PFSK-1 (cell line): ENCODE results near the gene OSGIN1.

Experiments used
- FOXP2 ChIP-seq: optimal IDR thresholded peaks from 2 replicates; pipeline ENCODE3; 2011; ENCODE audit warnings: borderline replicate concordance, control low read depth, inconsistent platforms; ENCODE audit not compliant: insufficient read depth; ENCODE audit errors: extremely low read length, extremely low read depth
- POLR2AphosphoS5 ChIP-seq: IDR thresholded peaks from 2 replicates; pipeline ENCODE4 v1.6.1; 2012; ENCODE audit warnings: low read depth, mild to moderate bottlenecking, control low read depth, low read length, moderate library complexity
- SIN3A ChIP-seq: IDR thresholded peaks from 2 replicates; pipeline ENCODE4 v1.6.1; 2012; ENCODE audit warnings: mild to moderate bottlenecking, low read length, moderate library complexity, borderline replicate concordance; ENCODE audit not compliant: insufficient read depth
- TAF1 ChIP-seq: IDR thresholded peaks from 2 replicates; pipeline ENCODE4 v1.6.1; 2012; ENCODE audit warnings: low read length, control low read depth, borderline replicate concordance; ENCODE audit not compliant: insufficient read depth
- TF ChIP-seq, protein P1 (sequence below), 2 experiments: IDR thresholded peaks; 2 replicates each; pipeline versions ENCODE4 v1.6.1 to v1.8.0; 2011 to 2012; ENCODE audit warnings: low read depth in 2 of 2, low read length in 2 of 2, control low read depth in 1 of 2, inconsistent platforms in 1 of 2, mild to moderate bottlenecking in 1 of 2, moderate library complexity in 1 of 2; ENCODE audit not compliant: insufficient read depth in 1 of 2

Gene OSGIN1

DNA sequence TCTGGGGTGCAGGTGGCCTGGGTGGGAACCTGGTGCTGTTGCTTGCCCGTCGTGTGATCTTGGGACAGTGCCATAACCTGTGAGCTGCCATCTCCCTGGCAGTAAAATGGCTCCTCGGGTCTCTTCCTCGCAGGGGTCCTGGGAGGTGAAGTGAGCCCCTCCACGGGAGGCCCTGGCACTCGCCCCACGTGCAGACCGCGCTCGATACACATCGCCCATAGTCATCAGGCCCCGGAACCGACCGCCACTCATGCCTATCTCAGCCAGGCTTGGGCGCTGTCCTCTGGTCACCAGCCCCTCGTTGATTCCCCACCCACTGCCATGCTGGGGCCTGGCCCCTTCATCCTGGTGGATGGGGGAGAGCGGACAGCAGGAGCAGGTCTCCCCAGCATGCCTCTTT is 21.5 kb upstream of the OSGIN1 start:
- TF ChIP-seq TAF1 (no peak), POLR2AphosphoS5 (no peak), FOXP2 (no peak), SIN3A (no peak)
- TF ChIP-seq, protein P1, sequence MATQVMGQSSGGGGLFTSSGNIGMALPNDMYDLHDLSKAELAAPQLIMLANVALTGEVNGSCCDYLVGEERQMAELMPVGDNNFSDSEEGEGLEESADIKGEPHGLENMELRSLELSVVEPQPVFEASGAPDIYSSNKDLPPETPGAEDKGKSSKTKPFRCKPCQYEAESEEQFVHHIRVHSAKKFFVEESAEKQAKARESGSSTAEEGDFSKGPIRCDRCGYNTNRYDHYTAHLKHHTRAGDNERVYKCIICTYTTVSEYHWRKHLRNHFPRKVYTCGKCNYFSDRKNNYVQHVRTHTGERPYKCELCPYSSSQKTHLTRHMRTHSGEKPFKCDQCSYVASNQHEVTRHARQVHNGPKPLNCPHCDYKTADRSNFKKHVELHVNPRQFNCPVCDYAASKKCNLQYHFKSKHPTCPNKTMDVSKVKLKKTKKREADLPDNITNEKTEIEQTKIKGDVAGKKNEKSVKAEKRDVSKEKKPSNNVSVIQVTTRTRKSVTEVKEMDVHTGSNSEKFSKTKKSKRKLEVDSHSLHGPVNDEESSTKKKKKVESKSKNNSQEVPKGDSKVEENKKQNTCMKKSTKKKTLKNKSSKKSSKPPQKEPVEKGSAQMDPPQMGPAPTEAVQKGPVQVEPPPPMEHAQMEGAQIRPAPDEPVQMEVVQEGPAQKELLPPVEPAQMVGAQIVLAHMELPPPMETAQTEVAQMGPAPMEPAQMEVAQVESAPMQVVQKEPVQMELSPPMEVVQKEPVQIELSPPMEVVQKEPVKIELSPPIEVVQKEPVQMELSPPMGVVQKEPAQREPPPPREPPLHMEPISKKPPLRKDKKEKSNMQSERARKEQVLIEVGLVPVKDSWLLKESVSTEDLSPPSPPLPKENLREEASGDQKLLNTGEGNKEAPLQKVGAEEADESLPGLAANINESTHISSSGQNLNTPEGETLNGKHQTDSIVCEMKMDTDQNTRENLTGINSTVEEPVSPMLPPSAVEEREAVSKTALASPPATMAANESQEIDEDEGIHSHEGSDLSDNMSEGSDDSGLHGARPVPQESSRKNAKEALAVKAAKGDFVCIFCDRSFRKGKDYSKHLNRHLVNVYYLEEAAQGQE (IDR thresholded peaks at IDR 0.05; ENCODE audit: insufficient read depth in 1 of 2, low read depth in 2 of 2, low read length in 2 of 2), result no peak

- TF ChIP-seq FOXP2, result no peak
- TF ChIP-seq POLR2AphosphoS5, result no peak
- no peak for TF ChIP-seq TAF1
These were observed 20.7 kb upstream of the OSGIN1 start for GRCh38 chr16:83932304-83932703.

DNA sequence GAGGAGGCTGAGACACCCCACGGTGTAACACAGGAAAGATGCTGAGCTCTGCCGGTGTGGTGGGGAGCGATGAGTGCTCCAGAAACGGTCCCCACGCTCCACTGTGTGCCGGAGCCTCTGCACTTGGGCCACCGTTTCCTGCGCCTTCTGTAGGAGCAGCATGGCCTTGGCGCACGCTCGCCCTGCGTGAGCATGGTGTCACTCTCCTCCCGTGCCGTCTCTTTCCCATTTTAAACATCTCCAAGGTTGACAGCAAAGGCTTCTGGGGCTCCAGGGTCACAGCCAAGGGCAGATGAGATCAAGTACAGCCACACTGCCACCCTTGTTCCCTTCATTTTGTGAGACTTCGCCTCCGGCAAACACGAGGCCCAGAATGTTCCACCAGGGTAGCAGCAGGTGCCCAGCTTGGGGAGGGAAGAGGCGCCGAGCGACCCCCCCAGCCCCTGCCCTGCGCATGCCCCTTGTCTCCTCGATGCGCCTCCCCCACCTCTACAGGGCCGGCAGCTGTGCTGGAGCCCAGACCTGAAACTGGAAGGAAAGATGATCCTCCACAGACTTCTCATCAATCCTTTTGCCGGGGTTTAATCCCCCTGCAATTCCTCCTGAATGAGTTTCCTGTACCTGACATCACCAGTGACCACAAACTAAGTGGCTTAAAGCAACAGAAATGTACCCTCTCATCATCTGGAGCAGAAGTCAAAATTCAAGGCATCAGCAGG is 19.9 kb upstream of the OSGIN1 start:
- TF ChIP-seq, protein P1 (IDR thresholded peaks at IDR 0.05; ENCODE audit: insufficient read depth in 1 of 2, low read depth in 2 of 2, low read length in 2 of 2), result no peak
- TF ChIP-seq SIN3A, result no peak
- TF ChIP-seq POLR2AphosphoS5, result no peak
- TF ChIP-seq TAF1, result no peak
- no peak for TF ChIP-seq FOXP2

DNA sequence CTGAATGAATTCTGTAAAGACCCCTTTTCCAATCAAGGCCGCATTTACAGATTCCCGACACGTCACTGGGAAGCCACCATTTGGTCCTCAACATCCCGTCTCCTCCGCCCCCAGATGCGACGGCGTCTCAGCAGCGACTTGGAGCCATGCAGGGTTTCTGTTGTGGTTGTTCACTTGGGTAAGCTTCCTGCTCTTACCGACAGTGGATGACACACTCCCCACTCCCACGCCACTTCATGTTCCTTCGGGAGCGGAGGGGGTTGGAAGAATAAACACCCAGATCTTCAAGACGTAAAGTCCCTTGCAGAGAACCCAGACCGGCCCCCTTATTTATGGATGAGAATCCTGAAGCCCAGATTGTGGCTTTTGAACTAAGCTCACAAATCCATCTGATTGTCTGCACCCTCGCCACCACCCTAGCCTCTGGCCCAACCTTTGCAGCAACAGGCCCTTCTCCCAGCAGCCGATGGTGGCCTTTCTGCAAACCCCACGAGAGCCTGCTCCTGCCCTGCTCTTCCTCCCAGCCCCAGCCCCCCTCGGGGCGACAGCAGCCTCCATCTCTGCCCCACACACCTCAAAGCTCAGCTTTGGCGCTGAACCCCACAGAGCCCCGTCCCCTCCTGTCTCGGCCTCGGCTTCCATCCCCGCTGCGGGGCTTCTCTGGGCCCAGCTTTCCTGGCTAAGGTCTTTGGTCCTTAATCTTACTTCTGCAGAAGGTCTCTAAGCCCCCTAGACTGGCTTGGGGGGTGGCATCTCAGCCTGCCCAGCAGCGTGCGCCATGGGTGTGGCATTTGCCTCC is 19.0 kb upstream of the OSGIN1 start:
- no peak for TF ChIP-seq SIN3A
- TF ChIP-seq, protein P1 (IDR thresholded peaks at IDR 0.05; ENCODE audit: insufficient read depth in 1 of 2, low read depth in 2 of 2, low read length in 2 of 2), result no peak
- TF ChIP-seq FOXP2, result no peak
- TF ChIP-seq POLR2AphosphoS5, result no peak
- no peak for TF ChIP-seq TAF1

GRCh38 chr16:83934684-83934977 is 18.4 kb upstream of the OSGIN1 start:
- TF ChIP-seq TAF1 (no peak), SIN3A (no peak), POLR2AphosphoS5 (no peak), FOXP2 (no peak)
- TF ChIP-seq, protein P1 (IDR thresholded peaks at IDR 0.05; ENCODE audit: insufficient read depth in 1 of 2, low read depth in 2 of 2, low read length in 2 of 2), result no peak
